CD8-positive, alpha-beta memory T cell (primary cell): ENCODE data around the gene SFMBT2. TPM values are rescaled to one million over a fixed set of nuclear protein-coding genes. Genes with fewer than 3 reads are reported as not detected.

Experiments used
- CTCF ChIA-PET: fragments of 350-600 bp; sonication (Branson Sonifier 250); formaldehyde crosslinking; loops from one replicate; lab custom pipeline; 2021; ENCODE audit warnings: antibody characterized with exemption; lab: Charles Lee
- POLR2A ChIA-PET: fragments of 350-600 bp; sonication (Branson Sonifier 250); formaldehyde crosslinking; loops from one replicate; lab custom pipeline; 2021; ENCODE audit warnings: antibody characterized with exemption; lab: Charles Lee
- DNase-seq, 5 donors: peaks; one replicate each; pipeline versions ENCODE4 v3.0.0 to v3.0.0-alpha.2; 2020 to 2022; ENCODE audit warnings: mixed read lengths in 1 of 5
- H3K27ac ChIP-seq: one replicate; pipeline ENCODE4 v1.7.0; 2013; ENCODE audit warnings: low read depth, mild to moderate bottlenecking, low read length, moderate library complexity
- H3K27me3 ChIP-seq: 2 replicates; pipeline ENCODE4 v1.7.0; 2013; ENCODE audit warnings: low read length, mild to moderate bottlenecking; ENCODE audit not compliant: insufficient read depth, poor library complexity, severe bottlenecking
- H3K36me3 ChIP-seq: 2 replicates; pipeline ENCODE4 v1.7.0; 2013; ENCODE audit warnings: mild to moderate bottlenecking, low read length, moderate library complexity; ENCODE audit not compliant: insufficient read depth
- H3K4me1 ChIP-seq: 2 replicates; pipeline ENCODE4 v1.7.0; 2013; ENCODE audit warnings: mild to moderate bottlenecking, low read length, moderate library complexity; ENCODE audit not compliant: insufficient read depth
- H3K4me3 ChIP-seq: 2 replicates; pipeline ENCODE4 v1.7.0; 2013; ENCODE audit warnings: mild to moderate bottlenecking, low read length
- H3K9me3 ChIP-seq: 2 replicates; pipeline ENCODE4 v1.7.0; 2013; ENCODE audit warnings: mild to moderate bottlenecking, low read length
- H3K27ac Mint-ChIP-seq, 8 donors: one replicate each; pipeline ENCODE4 v1.8.0; 2020 to 2021; ENCODE audit warnings: mixed read lengths in 8 of 8, mild to moderate bottlenecking in 6 of 8, inconsistent platforms in 3 of 8, moderate library complexity in 3 of 8
- H3K27me3 Mint-ChIP-seq, 2 donors: one replicate each; pipeline ENCODE4 v1.8.0; 2020 to 2021; ENCODE audit warnings: mixed read lengths in 2 of 2, mild to moderate bottlenecking in 1 of 2, moderate library complexity in 1 of 2
- H3K36me3 Mint-ChIP-seq, 3 donors: one replicate each; pipeline ENCODE4 v1.8.0; 2020 to 2021; ENCODE audit warnings: mixed read lengths in 3 of 3, inconsistent platforms in 1 of 3, mild to moderate bottlenecking in 1 of 3
- H3K4me1 Mint-ChIP-seq, 3 donors: one replicate each; pipeline ENCODE4 v1.8.0; 2020 to 2021; ENCODE audit warnings: mixed read lengths in 3 of 3, inconsistent platforms in 1 of 3, mild to moderate bottlenecking in 1 of 3
- H3K4me3 Mint-ChIP-seq, 7 donors: one replicate each; pipeline ENCODE4 v1.8.0; 2020 to 2021; ENCODE audit warnings: mixed read lengths in 7 of 7, mild to moderate bottlenecking in 6 of 7, moderate library complexity in 4 of 7, inconsistent platforms in 2 of 7
- H3K9me3 Mint-ChIP-seq, 5 donors: one replicate each; pipeline ENCODE4 v1.8.0; 2020 to 2022; ENCODE audit warnings: mixed read lengths in 5 of 5, mild to moderate bottlenecking in 3 of 5, moderate library complexity in 2 of 5, inconsistent platforms in 1 of 5
- polyA plus RNA-seq: library from polyadenylated mRNA; unstranded; fragments of 300-500 nt; fragmentation: Illumina TruSeq; gene quantifications from one replicate; pipeline ENCODE4 v1.2.3, GENCODE V29; 2021
- total RNA-seq, 2 experiments: library from RNA; stranded (reverse); gene quantifications; one replicate each; pipeline ENCODE4 v1.2.3, GENCODE V29; 2021

The SFMBT2 gene
- total and polyA plus RNA-seq, 3 experiments from 2014 or later, result 4.9 to 18.3 (median 17.4) TPM

- Mint-ChIP-seq H3K27ac (no peak overlapping the region), H3K4me3 (no peak overlapping the region), H3K9me3 (no peaks in the 10 kb centered on the region), H3K36me3 (peaks cover 0 to 3% (median 0%) of the 10 kb centered on the region in 3 donors), H3K27me3 (peaks cover 3 to 5% of the 10 kb centered on the region in 2 donors), H3K4me1 (peaks cover 7 to 12% (median 11%) of the 10 kb centered on the region in 3 donors)
- no peaks in the 10 kb centered on the region for H3K4me1 ChIP-seq
- H3K27ac ChIP-seq, result no peak overlapping the region
- no peaks in the 10 kb centered on the region for H3K9me3 ChIP-seq
- no peak for DNase-seq
- ChIA-PET CTCF (no interaction called here), POLR2A (interaction anchor here (0.7 kb wide), 1 partner anchor 1724 kb away, joined by 9 read pairs; no protein-coding TSS in a partner anchor)
- no peak overlapping the region for H3K4me3 ChIP-seq
- H3K27me3 ChIP-seq, result no peaks in the 10 kb centered on the region
- H3K36me3 ChIP-seq, result no peaks in the 10 kb centered on the region
Observed at GRCh38 chr10:7433861-7434260, 23.0 kb upstream of the SFMBT2 start.

- CTCF ChIA-PET, result no interaction called here
- POLR2A ChIA-PET, result no interaction called here
Observed at GRCh38 chr10:7432884-7433726, 22.3 kb upstream of the SFMBT2 start.

GRCh38 chr10:7428673-7429350 is 18.0 kb upstream of the SFMBT2 start:
- Histone ChIP-seq H3K27ac (no peak overlapping the region), H3K4me3 (no peak overlapping the region), H3K27me3 (no peaks in the 10 kb centered on the region), H3K36me3 (no peaks in the 10 kb centered on the region), H3K9me3 (no peaks in the 10 kb centered on the region), H3K4me1 (peaks cover 7% of the 10 kb centered on the region)
- no peak for DNase-seq
- ChIA-PET POLR2A (no interaction called here), CTCF (no interaction called here)
- Mint-ChIP-seq H3K27ac (no peak overlapping the region), H3K4me1 (peaks cover 8 to 17% (median 14%) of the 10 kb centered on the region in 3 donors), H3K36me3 (peaks cover 0 to 3% (median 0%) of the 10 kb centered on the region in 3 donors), H3K9me3 (no peaks in the 10 kb centered on the region), H3K4me3 (no peak overlapping the region), H3K27me3 (peaks cover 3 to 4% of the 10 kb centered on the region in 2 donors)

More at GRCh38 chr10:7432884-7433726, 22.3 kb upstream of the SFMBT2 start:
- peak overlapping the region in 1 of 8 donors; percentile 46 for H3K27ac Mint-ChIP-seq
- H3K36me3 Mint-ChIP-seq, result peaks cover 0 to 3% (median 0%) of the 10 kb centered on the region in 3 donors
- no peak overlapping the region for H3K27ac ChIP-seq
- H3K4me3 Mint-ChIP-seq, result peak overlapping the region in 1 of 7 donors; percentile 32
- DNase-seq, result no peak
- H3K9me3 ChIP-seq, result no peaks in the 10 kb centered on the region
- H3K4me1 Mint-ChIP-seq, result peaks cover 7 to 12% (median 11%) of the 10 kb centered on the region in 3 donors
- no peaks in the 10 kb centered on the region for H3K4me1 ChIP-seq
- H3K27me3 ChIP-seq, result no peaks in the 10 kb centered on the region
- no peak overlapping the region for H3K4me3 ChIP-seq
- H3K36me3 ChIP-seq, result no peaks in the 10 kb centered on the region
- no peaks in the 10 kb centered on the region for H3K9me3 Mint-ChIP-seq
- peaks cover 3% of the 10 kb centered on the region in 2 donors for H3K27me3 Mint-ChIP-seq

DNA sequence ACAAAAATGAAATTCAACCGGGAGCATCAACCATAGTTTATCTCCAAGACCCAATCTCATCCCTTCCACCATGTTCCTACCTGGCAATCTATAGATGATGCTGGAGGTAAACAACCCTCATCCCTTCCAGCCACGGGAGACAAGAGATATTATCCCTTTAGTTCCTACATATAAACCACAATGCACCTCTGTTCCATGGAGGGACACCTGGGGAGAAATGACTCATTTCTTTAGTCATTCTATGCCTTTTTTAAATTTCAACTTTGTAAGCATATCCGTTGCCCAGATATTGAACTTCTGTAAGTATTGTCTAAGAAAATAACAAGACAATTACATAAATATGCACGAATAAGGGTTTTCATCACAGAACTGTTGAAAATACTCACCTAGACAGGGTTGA is 15.5 kb upstream of the SFMBT2 start:
- ChIA-PET CTCF (interaction anchor here (1.5 kb wide), 1 partner anchor 261 kb away, joined by 4 read pairs; no protein-coding TSS in a partner anchor), POLR2A (no interaction called here)
- DNase-seq, result no peak
- peaks cover 8 to 17% (median 14%) of the 10 kb centered on the region in 3 donors for H3K4me1 Mint-ChIP-seq
- Histone ChIP-seq H3K36me3 (no peaks in the 10 kb centered on the region), H3K9me3 (no peaks in the 10 kb centered on the region), H3K27ac (no peak overlapping the region), H3K4me3 (no peak overlapping the region), H3K4me1 (peaks cover 7% of the 10 kb centered on the region), H3K27me3 (no peaks in the 10 kb centered on the region)
- H3K9me3 Mint-ChIP-seq, result no peaks in the 10 kb centered on the region
- H3K36me3 Mint-ChIP-seq, result peaks cover 0 to 3% (median 0%) of the 10 kb centered on the region in 3 donors
- H3K27me3 Mint-ChIP-seq, result peaks cover 0 to 1% of the 10 kb centered on the region in 2 donors
- H3K27ac Mint-ChIP-seq, result no peak overlapping the region
- H3K4me3 Mint-ChIP-seq, result no peak overlapping the region

GRCh38 chr10:7425691-7426090 is 14.9 kb upstream of the SFMBT2 start:
- peaks cover 0 to 1% of the 10 kb centered on the region in 2 donors for H3K27me3 Mint-ChIP-seq
- DNase-seq, result no peak
- H3K27me3 ChIP-seq, result no peaks in the 10 kb centered on the region
- no peaks in the 10 kb centered on the region for H3K36me3 ChIP-seq
- peaks cover 7% of the 10 kb centered on the region for H3K4me1 ChIP-seq
- H3K27ac ChIP-seq, result no peak overlapping the region
- peaks cover 8 to 17% (median 14%) of the 10 kb centered on the region in 3 donors for H3K4me1 Mint-ChIP-seq
- H3K36me3 Mint-ChIP-seq, result peaks cover 0 to 3% (median 0%) of the 10 kb centered on the region in 3 donors
- H3K9me3 ChIP-seq, result no peaks in the 10 kb centered on the region
- peak overlapping the region in 1 of 8 donors; percentile 2 for H3K27ac Mint-ChIP-seq
- CTCF ChIA-PET, result interaction anchor here (1.0 to 6.1 kb wide), 5 partner anchors 11 to 506 kb away, joined by 3 to 21 read pairs (median 5); partner anchors contain the start of gene SFMBT2
- POLR2A ChIA-PET, result no interaction called here
- no peak overlapping the region for H3K4me3 Mint-ChIP-seq
- H3K9me3 Mint-ChIP-seq, result no peaks in the 10 kb centered on the region
- no peak overlapping the region for H3K4me3 ChIP-seq

DNA sequence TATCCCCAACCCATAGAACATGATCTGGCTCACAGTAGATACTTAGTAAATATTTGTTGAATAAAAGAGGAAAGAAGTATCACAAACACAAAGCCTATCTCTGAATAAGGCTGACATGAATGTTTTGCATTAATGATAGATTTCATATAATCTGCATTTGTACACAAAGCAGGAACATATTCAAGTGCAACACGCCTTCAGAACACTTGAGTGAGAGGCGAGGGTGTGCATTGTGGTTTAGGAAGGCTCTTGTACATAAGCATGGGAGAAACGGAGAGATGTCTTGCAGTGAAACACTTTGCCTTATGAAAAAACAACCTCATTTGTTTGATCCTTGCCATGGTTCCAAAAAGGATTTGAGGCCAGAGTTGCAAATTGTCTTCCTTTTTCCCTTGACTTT is 14.1 kb upstream of the SFMBT2 start:
- Histone ChIP-seq H3K36me3 (no peaks in the 10 kb centered on the region), H3K27ac (no peak overlapping the region), H3K9me3 (no peaks in the 10 kb centered on the region), H3K4me3 (no peak overlapping the region), H3K4me1 (peaks cover 7% of the 10 kb centered on the region), H3K27me3 (no peaks in the 10 kb centered on the region)
- ChIA-PET CTCF (interaction anchor here (0.9 to 6.1 kb wide), 15 partner anchors 12 to 506 kb away, joined by 3 to 21 read pairs (median 4); partner anchors contain the start of gene SFMBT2), POLR2A (no interaction called here)
- Mint-ChIP-seq H3K27ac (no peak overlapping the region), H3K9me3 (no peaks in the 10 kb centered on the region), H3K4me1 (peaks cover 8 to 17% (median 14%) of the 10 kb centered on the region in 3 donors), H3K4me3 (no peak overlapping the region), H3K36me3 (no peaks in the 10 kb centered on the region), H3K27me3 (peaks cover 0 to 1% of the 10 kb centered on the region in 2 donors)
- no peak for DNase-seq

DNA sequence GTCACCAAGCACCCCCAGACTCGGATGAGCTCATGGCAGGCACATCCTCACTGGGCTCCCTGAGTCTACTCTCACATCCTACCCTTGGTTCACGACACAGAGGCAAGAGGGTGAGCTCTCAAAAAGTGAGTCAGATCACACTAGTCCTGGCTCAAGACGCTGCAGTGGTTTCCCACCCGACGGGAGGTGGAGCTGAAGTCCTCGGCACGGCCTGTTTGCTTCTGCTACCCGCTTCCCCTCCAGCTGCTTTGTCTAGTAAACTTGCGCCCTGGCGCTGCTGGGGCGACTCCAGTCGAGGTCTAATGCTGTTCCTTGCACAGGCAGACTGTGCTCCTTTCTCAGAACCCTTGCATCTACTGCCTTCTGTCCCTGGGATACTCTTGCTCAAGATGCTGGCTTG is 13.5 kb upstream of the SFMBT2 start:
- Histone ChIP-seq H3K9me3 (no peaks in the 10 kb centered on the region), H3K4me1 (peaks cover 7% of the 10 kb centered on the region), H3K27ac (no peak overlapping the region), H3K36me3 (no peaks in the 10 kb centered on the region), H3K27me3 (no peaks in the 10 kb centered on the region), H3K4me3 (no peak overlapping the region)
- Mint-ChIP-seq H3K27ac (peak overlapping the region in 4 of 8 donors; percentile 13 to 37 (median 32)), H3K4me1 (peaks cover 8 to 17% (median 14%) of the 10 kb centered on the region in 3 donors), H3K36me3 (no peaks in the 10 kb centered on the region), H3K27me3 (peaks cover 0 to 1% of the 10 kb centered on the region in 2 donors), H3K9me3 (no peaks in the 10 kb centered on the region), H3K4me3 (peak overlapping the region in 1 of 7 donors; percentile 12)
- POLR2A ChIA-PET, result interaction anchor here (0.7 kb wide), 1 partner anchor 13 kb away, joined by 4 read pairs; no protein-coding TSS in a partner anchor
- peak in 2 of 5 donors; percentile 27 to 69 for DNase-seq
- CTCF ChIA-PET, result interaction anchor here (0.8 to 6.1 kb wide), 14 partner anchors 9 to 506 kb away, joined by 3 to 21 read pairs (median 4); partner anchors contain the start of gene SFMBT2
